ENCODE results near the gene CLPSL1. TPM values are rescaled to one million over a fixed set of nuclear protein-coding genes. Genes with fewer than 3 reads are reported as not detected.

Gene CLPSL1
- total and polyA plus RNA-seq, 2 of the 8 experiments (the other 6 are each of a cell fraction or from before 2014, with no cell fraction given) = not detected

DNA sequence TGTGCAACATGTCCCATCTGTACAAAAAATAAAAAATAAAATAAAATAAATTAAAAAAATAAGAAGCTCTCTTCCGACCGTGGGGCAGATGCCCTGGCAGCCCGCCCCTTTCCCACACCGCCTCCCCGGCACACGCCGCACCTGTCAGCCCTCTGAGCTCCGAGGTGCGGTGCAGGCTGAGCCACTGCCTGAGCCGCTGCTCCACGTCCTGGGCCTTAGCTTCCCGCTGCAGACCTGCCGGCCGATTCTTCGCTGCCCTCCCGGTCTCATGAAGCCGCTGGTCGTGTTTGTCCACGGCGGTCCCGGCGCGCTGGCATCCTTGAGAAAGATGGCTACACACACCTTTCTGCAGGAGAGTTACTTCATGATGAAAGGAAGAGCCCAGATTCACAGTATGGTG, 15.1 kb upstream of the CLPSL1 start:
- Histone ChIP-seq H3K9ac (replicated peaks in 1 of 4; ENCODE audit: extremely low read depth in 1 of 4, low read depth in 3 of 4, low read length in 3 of 4) (no peak overlapping the region), H2BK5ac (ENCODE audit: low read depth, low read length) (no peak overlapping the region), H3K14ac (ENCODE audit: insufficient read length) (no peak overlapping the region), H2BK120ac (replicated peaks; ENCODE audit: low read depth, low read length) (no peak overlapping the region), H2AFZ (ENCODE audit: low read length) (no peak overlapping the region), H3K4ac (replicated peaks; ENCODE audit: insufficient read length, low read depth, low read length) (no peak overlapping the region), H2BK12ac (ENCODE audit: low read depth, low read length) (peak overlapping the region; percentile 84; the same call in 1 of the 2 replicates), H4K20me1 (replicated peaks in 1 of 2; ENCODE audit: control insufficient read depth in 1 of 2, insufficient read depth in 2 of 2, low read length in 2 of 2) (no peaks in the 10 kb centered on the region), H4K5ac (ENCODE audit: insufficient read length, low read depth, low read length) (no peak overlapping the region), H4K8ac (ENCODE audit: extremely low read depth, insufficient read depth, low read length) (no peak overlapping the region), H3K23ac (ENCODE audit: insufficient read length) (no peak overlapping the region), H3K79me1 (ENCODE audit: low read depth, low read length) (no peaks in the 10 kb centered on the region), H3K36me3 (ENCODE audit: control insufficient read depth in 2 of 4, insufficient read depth in 4 of 4, low read length in 3 of 4) (no peaks in the 10 kb centered on the region), H3K4me1 (replicated peaks in 1 of 4; ENCODE audit: control insufficient read depth in 3 of 4, insufficient read depth in 4 of 4, low read length in 3 of 4) (peaks cover 0 to 7% (median 4%) of the 10 kb centered on the region in 4 experiments; a peak in 6 of 7 replicates), H3K79me2 (ENCODE audit: control insufficient read depth in 1 of 2, insufficient read depth in 2 of 2, low read length in 2 of 2) (no peaks in the 10 kb centered on the region), H3K23me2 (ENCODE audit: low read depth, low read length) (peaks cover 7% of the 10 kb centered on the region), H4K91ac (replicated peaks; ENCODE audit: insufficient read length, low read length) (no peak overlapping the region), H2BK20ac (ENCODE audit: low read length) (peak overlapping the region; percentile 48; the same call in 1 of the 2 replicates), H3K56ac (replicated peaks; ENCODE audit: insufficient read length, low read depth, low read length) (no peak overlapping the region), H3K27me3 (replicated peaks in 1 of 4; ENCODE audit: control insufficient read depth in 3 of 4, extremely low read depth in 1 of 4, insufficient read depth in 3 of 4, low read length in 3 of 4) (no peaks in the 10 kb centered on the region), H3K4me2 (ENCODE audit: insufficient read depth in 1 of 2, low read depth in 2 of 2, low read length in 2 of 2) (no peak overlapping the region), H3K4me3 (ENCODE audit: extremely low read depth in 1 of 4, insufficient read depth in 2 of 4, low read depth in 3 of 4, low read length in 4 of 4) (no peak overlapping the region), H3K18ac (ENCODE audit: extremely low read depth, low read length) (no peak overlapping the region; the same call in 1 of the 2 replicates), H2AK5ac (ENCODE audit: low read depth, low read length) (no peak overlapping the region), H2BK15ac (ENCODE audit: low read length) (no peak overlapping the region; the same call in 1 of the 2 replicates), H3K27ac (ENCODE audit: low read depth, low read length) (no peak overlapping the region), H3K9me3 (ENCODE audit: insufficient read depth in 2 of 2, low read depth in 1 of 2, low read length in 1 of 2) (no peaks in the 10 kb centered on the region)
- 89% methylated on average over 19 of the region's 23 CpGs; no CpG with 5 or more reads in 1 of the 2 experiments for WGBS, 2 experiments (ENCODE audit: extremely low coverage in 1 of 2, insufficient coverage in 1 of 2, insufficient read length in 1 of 2, insufficient replicate concordance in 2 of 2, low coverage in 1 of 2, low lambda C conversion rate in 2 of 2, missing lambda C conversion rate in 1 of 2)
- FAIRE-seq (no peak), DNase-seq (ENCODE audit: low read depth in 1 of 2, low spot score in 2 of 2) (no peak)
- POLR2A ChIA-PET (ENCODE audit: partially characterized antibody) = interaction anchor here (0.6 to 5.8 kb wide), 5 partner anchors 11 to 1339 kb away, joined by 4 to 84 read pairs (median 29); partner anchors contain the start of gene ARMC12
- CTCF ChIA-PET (ENCODE audit: partially characterized antibody) = interaction anchor here (0.9 kb wide), 1 partner anchor 214 kb away, joined by 3 read pairs; no protein-coding TSS in a partner anchor
- no peak for TF ChIP-seq KDM4A (IDR thresholded peaks at IDR 0.05; ENCODE audit: low read depth, low read length, severe bottlenecking)
- TF ChIP-seq CHD2 (IDR thresholded peaks at IDR 0.05; ENCODE audit: low read length) = no peak
